OCI-M2 (cell line): ENCODE results near the gene TMEM175.

Experiments used
- DNase-seq: peaks from one replicate; lab custom pipeline; 2025; ENCODE audit not compliant: unreplicated experiment; lab: John Stamatoyannopoulos, UW

Gene TMEM175

GRCh38 chr4:958314-958665 is 26.0 kb downstream of the TMEM175 start:
- no peak for DNase-seq

- DNase-seq = no peak
Measured at GRCh38 chr4:958696-959337, 26.6 kb downstream of the TMEM175 start.

- no peak for DNase-seq
Measured at GRCh38 chr4:959338-960139, 27.3 kb downstream of the TMEM175 start.

DNA sequence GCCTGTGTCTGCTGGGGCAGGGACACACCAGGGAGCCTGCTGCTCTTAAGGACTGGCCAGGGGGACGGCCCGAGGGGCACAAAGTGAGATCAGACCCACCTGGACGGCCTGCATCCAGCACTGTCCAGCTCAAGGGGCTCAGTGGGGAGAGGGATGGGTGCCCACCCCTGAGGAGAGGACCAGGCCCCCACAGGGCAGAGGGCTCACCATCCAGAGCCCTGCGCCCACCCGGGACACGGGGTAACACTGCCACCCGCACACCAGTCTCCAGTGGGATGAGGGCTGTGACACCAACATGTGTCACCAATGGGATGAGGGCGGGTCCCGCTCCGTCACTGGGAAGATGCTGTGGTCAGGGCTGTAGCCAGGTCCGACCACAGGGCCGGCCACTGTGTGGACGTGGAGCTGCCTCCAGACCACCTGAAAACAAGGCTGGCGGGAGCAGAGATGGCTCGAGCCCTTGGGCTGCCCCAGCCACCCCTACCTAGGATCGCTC is 27.9 kb downstream of the TMEM175 start:
- DNase-seq = no peak

DNA sequence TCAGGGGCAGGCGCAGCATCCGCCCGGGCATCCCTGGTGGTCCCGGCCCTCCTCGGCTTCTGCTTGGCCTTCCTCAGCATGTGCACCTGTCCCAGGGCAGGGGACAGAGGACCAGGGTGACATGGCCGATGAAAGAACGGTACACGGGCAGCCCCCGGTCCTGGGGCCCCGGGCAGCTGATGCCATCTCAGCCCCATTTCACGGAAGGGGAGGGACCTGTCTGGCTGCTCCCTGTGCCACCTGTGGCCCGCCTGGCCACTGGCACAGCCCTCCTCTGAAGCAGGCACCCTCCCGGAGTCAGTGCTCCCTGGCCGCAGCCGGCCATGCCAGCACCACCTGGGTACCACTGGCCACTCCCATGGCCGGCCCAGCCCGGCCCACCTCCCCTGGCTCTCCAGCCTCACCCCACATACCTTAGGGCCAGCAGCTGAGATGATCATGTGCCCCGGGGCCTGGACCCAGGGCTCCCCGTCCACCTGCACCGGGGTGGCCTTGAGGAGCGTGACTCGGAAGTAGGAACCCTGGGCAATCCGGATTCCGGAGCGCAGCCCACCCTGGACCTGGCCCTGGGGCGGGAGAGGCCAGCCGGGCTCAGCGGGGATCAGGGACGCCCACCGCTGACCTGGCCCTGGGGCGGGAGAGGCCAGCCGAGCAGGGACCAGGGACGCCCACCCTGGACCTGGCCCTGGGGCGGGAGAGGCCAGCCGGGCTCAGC is 28.5 kb downstream of the TMEM175 start:
- DNase-seq = no peak

GRCh38 chr4:961351-962230 is 29.3 kb downstream of the TMEM175 start:
- DNase-seq = no peak

GRCh38 chr4:962231-963208 is 30.3 kb downstream of the TMEM175 start:
- DNase-seq = no peak

- DNase-seq = no peak
Measured at GRCh38 chr4:963276-964225, 31.3 kb downstream of the TMEM175 start.

DNA sequence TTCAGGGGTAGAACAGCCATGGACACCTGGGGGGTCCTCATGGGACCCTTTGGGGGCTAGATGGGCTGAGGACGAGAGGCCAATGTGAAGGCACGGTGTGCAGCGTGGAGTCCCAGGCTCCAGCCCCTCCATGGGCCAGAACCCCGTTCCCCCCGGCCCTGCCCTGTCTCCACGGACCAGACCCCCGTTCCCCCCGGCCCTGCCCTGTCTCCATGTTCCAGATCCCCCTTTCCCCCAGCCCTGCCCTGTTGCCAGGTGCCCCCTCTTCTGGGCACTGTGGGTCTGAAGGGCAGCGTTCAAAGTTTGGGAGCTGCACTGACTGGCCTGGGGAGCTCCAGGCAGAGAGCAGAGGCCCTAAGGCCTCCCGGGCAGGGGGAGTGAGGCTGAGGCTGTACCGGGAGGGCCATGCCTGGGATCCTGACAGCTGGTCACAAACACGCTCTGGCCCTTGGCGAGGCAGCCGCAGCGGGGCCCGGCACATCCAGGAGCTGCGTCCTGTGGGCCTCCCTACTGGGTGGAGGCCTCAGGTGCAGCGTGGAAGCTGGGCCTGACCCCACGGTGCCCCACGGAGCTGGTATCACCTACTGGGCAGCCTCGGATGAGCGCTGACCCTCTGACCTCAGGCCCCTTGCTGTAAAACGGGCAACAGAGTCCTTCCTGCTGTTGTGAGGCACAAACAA is 32.2 kb downstream of the TMEM175 start:
- DNase-seq = no peak

DNA sequence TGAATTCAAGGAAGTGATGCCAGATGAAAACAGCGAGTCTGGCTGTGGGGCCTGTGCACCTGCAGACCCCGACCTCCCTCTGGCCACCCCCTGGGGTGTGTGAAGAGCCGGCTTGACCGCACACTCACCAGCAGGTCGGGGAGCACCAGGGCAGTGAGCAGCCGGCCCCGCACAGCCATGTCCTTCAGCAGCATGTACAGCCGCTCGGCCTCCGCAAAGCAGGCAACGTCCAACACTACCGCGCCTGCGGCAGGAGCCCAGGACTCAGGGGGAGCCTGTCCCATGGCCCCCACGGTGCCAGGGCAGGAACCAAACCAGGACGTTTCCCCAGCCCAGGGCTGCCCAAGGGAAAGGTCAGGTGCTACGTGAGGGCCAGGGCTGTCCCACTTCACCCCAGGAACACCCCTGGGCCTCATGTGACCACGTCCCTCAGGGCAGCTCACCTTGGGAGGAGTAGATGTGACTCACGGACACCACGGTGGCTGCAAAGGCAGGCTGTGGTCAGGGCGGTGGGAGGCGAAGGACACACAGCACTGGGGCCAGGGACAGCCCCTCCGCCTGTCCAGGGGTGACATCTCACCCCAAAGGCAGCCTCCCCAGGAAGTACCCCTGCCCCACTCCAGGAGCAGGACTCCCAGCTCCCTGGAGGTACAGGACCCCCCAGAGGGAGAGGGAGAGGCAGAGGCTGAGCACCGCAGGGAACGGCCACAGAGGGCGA is 32.9 kb downstream of the TMEM175 start:
- no peak for DNase-seq

GRCh38 chr4:965766-966134 is 33.5 kb downstream of the TMEM175 start:
- no peak for DNase-seq

- no peak for DNase-seq
Measured at GRCh38 chr4:966266-967112, 34.2 kb downstream of the TMEM175 start.

DNA sequence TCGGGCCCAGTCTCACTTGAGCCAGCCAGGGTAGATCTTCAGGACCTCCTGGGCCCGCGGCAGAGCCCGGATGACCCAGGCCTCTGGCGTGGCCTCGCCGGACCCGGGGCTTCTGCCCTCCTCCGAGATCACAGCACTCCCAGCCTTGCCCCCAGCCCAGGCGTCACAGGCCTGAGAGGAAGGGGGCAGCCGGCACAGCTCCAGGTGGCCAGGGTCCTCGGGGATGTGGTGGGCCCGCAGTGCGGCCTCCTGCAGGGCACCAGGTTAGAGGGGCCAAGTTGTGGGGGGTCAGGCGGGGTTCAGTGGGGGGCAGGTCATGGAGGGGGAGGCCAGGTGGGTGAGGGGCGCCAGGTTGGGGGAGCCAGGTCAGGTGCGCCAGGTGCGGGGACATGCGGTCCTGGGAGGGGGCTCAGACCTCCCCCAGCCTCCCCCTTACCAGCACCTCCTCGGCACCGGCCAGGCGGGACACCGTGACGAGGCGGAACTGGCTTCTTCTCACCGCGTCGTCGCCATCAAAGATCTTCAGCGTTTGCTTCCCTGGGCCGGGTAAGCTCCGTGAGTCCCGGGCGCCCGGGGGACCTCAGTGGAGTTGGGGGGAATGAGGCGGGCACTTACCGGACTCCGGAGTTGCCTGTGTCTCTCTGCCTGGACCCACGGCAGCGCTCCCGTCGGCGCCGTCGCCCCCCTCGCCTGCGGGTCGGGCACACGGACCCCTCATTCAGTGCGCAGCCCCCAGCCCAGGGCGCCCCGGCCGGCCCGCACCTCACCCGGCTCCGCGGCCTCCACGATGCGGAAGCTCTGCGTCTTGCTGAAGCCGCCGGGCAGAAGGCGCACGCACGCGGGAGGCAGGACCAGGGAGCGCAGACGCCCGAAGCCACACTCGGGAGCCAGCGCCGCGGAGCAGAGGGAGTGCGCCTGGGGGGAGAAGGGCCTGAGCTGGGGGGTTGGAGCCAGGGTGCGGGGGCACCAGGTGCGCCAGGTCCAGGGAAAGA is 35.1 kb downstream of the TMEM175 start:
- DNase-seq = no peak

DNA sequence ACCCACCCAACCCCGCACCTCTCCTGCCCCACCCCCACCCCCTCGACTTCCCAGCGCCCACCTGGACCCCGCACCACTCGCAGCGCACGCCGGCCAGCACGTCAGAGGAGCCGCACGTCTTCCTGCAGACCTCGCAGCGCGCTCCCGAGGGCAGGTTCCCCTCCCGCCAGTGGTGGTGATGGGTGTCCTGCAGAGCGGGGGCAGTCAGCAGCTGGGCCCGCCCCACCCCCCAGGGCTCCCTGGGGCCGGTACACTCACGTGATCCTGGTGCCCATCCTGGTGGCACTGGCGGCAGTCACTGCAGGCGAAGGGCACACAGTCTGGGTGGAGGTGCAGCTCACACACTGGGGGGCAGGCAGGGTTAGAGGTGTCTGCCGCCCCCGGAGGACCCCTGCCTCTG is 36.0 kb downstream of the TMEM175 start:
- DNase-seq = no peak

- no peak for DNase-seq
Measured at GRCh38 chr4:968621-969394, 36.5 kb downstream of the TMEM175 start.
